ENCODE measurements around the gene PARM1.

The PARM1 gene

GRCh38 chr4:75015627-75016026 lies 82.7 kb downstream of the PARM1 start:
- no peak for FAIRE-seq
- no peak for DNase-seq (ENCODE audit: insufficient read length)
- no peak for TF ChIP-seq POLR2AphosphoS5 (IDR thresholded peaks at IDR 0.05; ENCODE audit: low read depth, low read length)
- no peak for TF ChIP-seq POLR2A (IDR thresholded peaks at IDR 0.05; ENCODE audit: low read depth, low read length)
- no peak for TF ChIP-seq TAF1 (IDR thresholded peaks at IDR 0.05; ENCODE audit: borderline replicate concordance, low read depth, low read length)

GRCh38 chr4:75016472-75016871 lies 83.6 kb downstream of the PARM1 start:
- TF ChIP-seq POLR2A (IDR thresholded peaks at IDR 0.05; ENCODE audit: low read depth, low read length) (no peak), TAF1 (IDR thresholded peaks at IDR 0.05; ENCODE audit: borderline replicate concordance, low read depth, low read length) (no peak), POLR2AphosphoS5 (IDR thresholded peaks at IDR 0.05; ENCODE audit: low read depth, low read length) (no peak)
- FAIRE-seq (peak; percentile 14), DNase-seq (ENCODE audit: insufficient read length) (no peak)

- FAIRE-seq (peak; percentile 42), DNase-seq (ENCODE audit: insufficient read length) (no peak)
- TF ChIP-seq POLR2A (IDR thresholded peaks at IDR 0.05; ENCODE audit: low read depth, low read length) (no peak), POLR2AphosphoS5 (IDR thresholded peaks at IDR 0.05; ENCODE audit: low read depth, low read length) (no peak), TAF1 (IDR thresholded peaks at IDR 0.05; ENCODE audit: borderline replicate concordance, low read depth, low read length) (no peak)
These were observed 86.0 kb downstream of the PARM1 start for GRCh38 chr4:75018811-75019479.

GRCh38 chr4:75025431-75025830 lies 92.5 kb downstream of the PARM1 start:
- TF ChIP-seq POLR2A (IDR thresholded peaks at IDR 0.05; ENCODE audit: low read depth, low read length): no peak
- TF ChIP-seq POLR2AphosphoS5 (IDR thresholded peaks at IDR 0.05; ENCODE audit: low read depth, low read length): no peak
- no peak for TF ChIP-seq TAF1 (IDR thresholded peaks at IDR 0.05; ENCODE audit: borderline replicate concordance, low read depth, low read length)
- DNase-seq (ENCODE audit: insufficient read length) (no peak), FAIRE-seq (no peak)

- TF ChIP-seq POLR2AphosphoS5 (IDR thresholded peaks at IDR 0.05; ENCODE audit: low read depth, low read length) (no peak), POLR2A (IDR thresholded peaks at IDR 0.05; ENCODE audit: low read depth, low read length) (no peak), TAF1 (IDR thresholded peaks at IDR 0.05; ENCODE audit: borderline replicate concordance, low read depth, low read length) (no peak)
- FAIRE-seq: no peak
These were observed 95.4 kb downstream of the PARM1 start for GRCh38 chr4:75028196-75028854.

GRCh38 chr4:75030028-75030427 lies 97.1 kb downstream of the PARM1 start:
- no peak for FAIRE-seq
- TF ChIP-seq POLR2AphosphoS5 (IDR thresholded peaks at IDR 0.05; ENCODE audit: low read depth, low read length) (no peak), TAF1 (IDR thresholded peaks at IDR 0.05; ENCODE audit: borderline replicate concordance, low read depth, low read length) (no peak), POLR2A (IDR thresholded peaks at IDR 0.05; ENCODE audit: low read depth, low read length) (no peak)
- DNase-seq (ENCODE audit: insufficient read length): no peak

More at GRCh38 chr4:75028196-75028854, 95.4 kb downstream of the PARM1 start:
- DNase-seq (ENCODE audit: insufficient read length): no peak

- DNase-seq (ENCODE audit: insufficient read length) (no peak), FAIRE-seq (peak; percentile 62)
- no peak for TF ChIP-seq POLR2AphosphoS5 (IDR thresholded peaks at IDR 0.05; ENCODE audit: low read depth, low read length)
These were observed 97.8 kb downstream of the PARM1 start for GRCh38 chr4:75030649-75031235.

- FAIRE-seq (no peak), DNase-seq (ENCODE audit: insufficient read length) (no peak)
- TF ChIP-seq POLR2A (IDR thresholded peaks at IDR 0.05; ENCODE audit: low read depth, low read length) (no peak), POLR2AphosphoS5 (IDR thresholded peaks at IDR 0.05; ENCODE audit: low read depth, low read length) (no peak)
These were observed 98.9 kb downstream of the PARM1 start for GRCh38 chr4:75031775-75032174.

- FAIRE-seq: no peak
- no peak for DNase-seq (ENCODE audit: insufficient read length)
- no peak for TF ChIP-seq POLR2A (IDR thresholded peaks at IDR 0.05; ENCODE audit: low read depth, low read length)
- no peak for TF ChIP-seq POLR2AphosphoS5 (IDR thresholded peaks at IDR 0.05; ENCODE audit: low read depth, low read length)
- TF ChIP-seq TAF1 (IDR thresholded peaks at IDR 0.05; ENCODE audit: borderline replicate concordance, low read depth, low read length): no peak
These were observed 101.6 kb downstream of the PARM1 start for GRCh38 chr4:75034523-75034922.

GRCh38 chr4:75035321-75035720 lies 102.4 kb downstream of the PARM1 start:
- DNase-seq (ENCODE audit: insufficient read length) (no peak), FAIRE-seq (no peak)
- TF ChIP-seq POLR2AphosphoS5 (IDR thresholded peaks at IDR 0.05; ENCODE audit: low read depth, low read length): no peak

GRCh38 chr4:75036046-75036830 lies 103.3 kb downstream of the PARM1 start:
- FAIRE-seq: peak; percentile 69

More at GRCh38 chr4:75036046-75036830, 103.3 kb downstream of the PARM1 start:
- no peak for DNase-seq (ENCODE audit: insufficient read length)
- TF ChIP-seq POLR2A (IDR thresholded peaks at IDR 0.05; ENCODE audit: low read depth, low read length) (no peak), TAF1 (IDR thresholded peaks at IDR 0.05; ENCODE audit: borderline replicate concordance, low read depth, low read length) (no peak), POLR2AphosphoS5 (IDR thresholded peaks at IDR 0.05; ENCODE audit: low read depth, low read length) (no peak)

All from GM12892 (cell line).